ENCODE results near the gene CLMP.
"Not testable (repeated sequence)": the region's sequence is repeated elsewhere in the genome, so short reads cannot be mapped to it uniquely, and the experiment has no call there.

CLMP gene

GRCh38 chr11:123168955-123169484, 26.0 kb downstream of the CLMP start:
- no peak for DNase-seq (ENCODE audit: low spot score)

- DNase-seq (ENCODE audit: low spot score): no peak
Observed at GRCh38 chr11:123168241-123168640, 26.8 kb downstream of the CLMP start.

- DNase-seq (ENCODE audit: low spot score): no peak
Observed at GRCh38 chr11:123166071-123166559, 28.9 kb downstream of the CLMP start.

GRCh38 chr11:123164732-123165450, 30.2 kb downstream of the CLMP start:
- no peak for DNase-seq (ENCODE audit: low spot score)

GRCh38 chr11:123163621-123164020, 31.4 kb downstream of the CLMP start:
- no peak for DNase-seq (ENCODE audit: low spot score)

- no peak for DNase-seq (ENCODE audit: low spot score)
Observed at GRCh38 chr11:123161376-123162030, 33.5 kb downstream of the CLMP start.

- no peak for DNase-seq (ENCODE audit: low spot score)
Observed at GRCh38 chr11:123159183-123159857, 35.7 kb downstream of the CLMP start.

- no peak for DNase-seq (ENCODE audit: low spot score)
Observed at GRCh38 chr11:123158033-123159003, 36.7 kb downstream of the CLMP start.

- DNase-seq (ENCODE audit: low spot score): no peak
Observed at GRCh38 chr11:123152951-123153350, 42.1 kb downstream of the CLMP start.

GRCh38 chr11:123152346-123152745, 42.7 kb downstream of the CLMP start:
- DNase-seq (ENCODE audit: low spot score): not testable (repeated sequence)

GRCh38 chr11:123151796-123152195, 43.3 kb downstream of the CLMP start:
- DNase-seq (ENCODE audit: low spot score): no peak

- no peak for DNase-seq (ENCODE audit: low spot score)
Observed at GRCh38 chr11:123151366-123151765, 43.7 kb downstream of the CLMP start.

GRCh38 chr11:123150882-123151281, 44.2 kb downstream of the CLMP start:
- no peak for DNase-seq (ENCODE audit: low spot score)

- DNase-seq (ENCODE audit: low spot score): no peak
Observed at GRCh38 chr11:123148965-123149364, 46.1 kb downstream of the CLMP start.

- peak; percentile 90 for DNase-seq (ENCODE audit: low spot score)
Observed at GRCh38 chr11:123145661-123146060, 49.4 kb downstream of the CLMP start.

- DNase-seq (ENCODE audit: low spot score): peak; percentile 45
Observed at GRCh38 chr11:123145220-123145619, 49.8 kb downstream of the CLMP start.

GRCh38 chr11:123144707-123145106, 50.3 kb downstream of the CLMP start:
- no peak for DNase-seq (ENCODE audit: low spot score)

GRCh38 chr11:123143921-123144320, 51.1 kb downstream of the CLMP start:
- DNase-seq (ENCODE audit: low spot score): no peak

- DNase-seq (ENCODE audit: low spot score): no peak
Observed at GRCh38 chr11:123143476-123143875, 51.6 kb downstream of the CLMP start.

GRCh38 chr11:123139206-123139605, 55.8 kb downstream of the CLMP start:
- no peak for DNase-seq (ENCODE audit: low spot score)

Data from SK-N-DZ (cell line).